Natural killer cell (primary cell): Measurements from ENCODE around the gene KCNJ6. TPM values are rescaled to one million over a fixed set of nuclear protein-coding genes. Genes with fewer than 3 reads are reported as not detected.

Experiments used
- ATAC-seq, 3 donors: fragments of 150-1000 bp in 2 of 3; fragments of 200-7000 bp in 1 of 3; cut with Tn5 transposase; 1 replicate in 1 of 3; 2 replicates in 2 of 3; pipeline ENCODE4 v1.10.0; 2021; ENCODE audit warnings: mild to moderate bottlenecking in 2 of 3, moderate library complexity in 2 of 3
- DNase-seq, 2 donors: peaks; one replicate each; pipeline versions ENCODE4 v3.0.0 to v3.0.0-alpha.2; 2013 to 2021; ENCODE audit warnings: mixed read lengths in 1 of 2
- H3K27ac ChIP-seq: one replicate; pipeline ENCODE4 v1.5.1; 2013; ENCODE audit warnings: mild to moderate bottlenecking, low read length
- H3K27me3 ChIP-seq: one replicate; pipeline ENCODE4 v1.6.1; 2013; ENCODE audit warnings: low read length; ENCODE audit not compliant: control insufficient read depth, insufficient read depth
- H3K36me3 ChIP-seq: one replicate; pipeline ENCODE4 v1.6.1; 2013; ENCODE audit warnings: low read length; ENCODE audit not compliant: control insufficient read depth, insufficient read depth
- H3K4me1 ChIP-seq: one replicate; pipeline ENCODE4 v1.6.1; 2013; ENCODE audit warnings: low read length; ENCODE audit not compliant: control insufficient read depth, insufficient read depth
- H3K4me3 ChIP-seq: one replicate; pipeline ENCODE4 v1.5.1; 2013; ENCODE audit warnings: low read length
- H3K9me3 ChIP-seq: one replicate; pipeline ENCODE4 v1.6.1; 2013; ENCODE audit warnings: low read length; ENCODE audit not compliant: control insufficient read depth, insufficient read depth
- H3K27ac Mint-ChIP-seq, 2 donors: one replicate each; pipeline ENCODE4 v1.8.0; 2022; ENCODE audit warnings: mild to moderate bottlenecking in 2 of 2, mixed read lengths in 2 of 2, moderate library complexity in 1 of 2
- H3K27me3 Mint-ChIP-seq, 2 donors: one replicate each; pipeline ENCODE4 v1.8.0; 2022; ENCODE audit warnings: low read depth in 2 of 2, mixed read lengths in 2 of 2
- H3K36me3 Mint-ChIP-seq: one replicate; pipeline ENCODE4 v1.8.0; 2022; ENCODE audit warnings: mixed read lengths
- H3K4me1 Mint-ChIP-seq, 2 donors: one replicate each; pipeline ENCODE4 v1.8.0; 2022; ENCODE audit warnings: mixed read lengths in 2 of 2
- H3K4me3 Mint-ChIP-seq: one replicate; pipeline ENCODE4 v1.8.0; 2022; ENCODE audit warnings: mild to moderate bottlenecking, moderate library complexity, mixed read lengths
- H3K9me3 Mint-ChIP-seq, 2 donors: one replicate each; pipeline ENCODE4 v1.8.0; 2022; ENCODE audit warnings: mixed read lengths in 2 of 2
- CTCF ChIP-seq: fragments of 200-600 bp; IDR thresholded peaks from one replicate; pipeline ENCODE4 v1.8.0; 2022; ENCODE audit warnings: antibody characterized with exemption
- WGBS: methylation state at CpG from one replicate; pipeline ENCODE4 v1.1.7; 2013; ENCODE audit warnings: missing lambda C conversion rate; ENCODE audit not compliant: insufficient coverage; 5-methylcytosine and 5-hydroxymethylcytosine counted together
- intact Hi-C: fragments of 100-400 bp; cut with micrococcal nuclease; formaldehyde crosslinking; loops from one replicate; pipeline ENCODE4 v1.14.2; 2022
- total RNA-seq, 4 donors: library from RNA; stranded (reverse); fragments of 120-200 nt in 1 of 4; gene quantifications; one replicate each; pipeline versions ENCODE4 v1.2.3 to v1.2.4, GENCODE V29; 2013 to 2022

KCNJ6 gene
- total RNA-seq, 3 donors from 2014 or later (not counting 1 experiment from before 2014, with no cell fraction given) = not detected

- Mint-ChIP-seq H3K4me3 (no peak overlapping the region), H3K27me3 (peaks cover 25 to 42% of the 10 kb centered on the region in 2 donors), H3K9me3 (no peaks in the 10 kb centered on the region), H3K27ac (no peak overlapping the region), H3K36me3 (no peaks in the 10 kb centered on the region), H3K4me1 (no peaks in the 10 kb centered on the region)
- WGBS = 84% methylated on average over 6 of the region's 6 CpGs
- H3K27me3 ChIP-seq = no peaks in the 10 kb centered on the region
- no peak overlapping the region for H3K4me3 ChIP-seq
- H3K27ac ChIP-seq = no peak overlapping the region
- DNase-seq (no peak), ATAC-seq (no peak)
- intact Hi-C loops = no loop called here
- H3K9me3 ChIP-seq = no peaks in the 10 kb centered on the region
- TF ChIP-seq CTCF = no peak
- H3K36me3 ChIP-seq = no peaks in the 10 kb centered on the region
- H3K4me1 ChIP-seq = no peaks in the 10 kb centered on the region
Observed at GRCh38 chr21:37626320-37626719, 289.9 kb downstream of the KCNJ6 start.

- H3K9me3 ChIP-seq = no peaks in the 10 kb centered on the region
- no peak for TF ChIP-seq CTCF
- H3K27me3 Mint-ChIP-seq = peaks cover 14 to 43% of the 10 kb centered on the region in 2 donors
Observed at GRCh38 chr21:37623689-37624088, 292.6 kb downstream of the KCNJ6 start.

GRCh38 chr21:37623183-37623582 lies 293.1 kb downstream of the KCNJ6 start:
- TF ChIP-seq CTCF = no peak
- H3K4me1 ChIP-seq = no peaks in the 10 kb centered on the region
- Mint-ChIP-seq H3K27ac (no peak overlapping the region), H3K36me3 (no peaks in the 10 kb centered on the region), H3K27me3 (peaks cover 11 to 43% of the 10 kb centered on the region in 2 donors), H3K4me1 (no peaks in the 10 kb centered on the region), H3K4me3 (no peak overlapping the region), H3K9me3 (no peaks in the 10 kb centered on the region)
- H3K4me3 ChIP-seq = no peak overlapping the region
- H3K9me3 ChIP-seq = no peaks in the 10 kb centered on the region
- no peak for ATAC-seq
- no peak overlapping the region for H3K27ac ChIP-seq
- intact Hi-C loops = no loop called here
- H3K36me3 ChIP-seq = no peaks in the 10 kb centered on the region
- DNase-seq = no peak
- 86% methylated on average over 3 of the region's 3 CpGs for WGBS
- H3K27me3 ChIP-seq = no peaks in the 10 kb centered on the region

More at GRCh38 chr21:37623689-37624088, 292.6 kb downstream of the KCNJ6 start:
- H3K4me1 Mint-ChIP-seq = no peaks in the 10 kb centered on the region
- no peak overlapping the region for H3K4me3 Mint-ChIP-seq
- H3K36me3 Mint-ChIP-seq = no peaks in the 10 kb centered on the region
- DNase-seq = no peak
- WGBS = 68% methylated on average over 2 of the region's 3 CpGs
- no peaks in the 10 kb centered on the region for H3K36me3 ChIP-seq
- intact Hi-C loops = no loop called here
- no peak overlapping the region for H3K4me3 ChIP-seq
- H3K4me1 ChIP-seq = no peaks in the 10 kb centered on the region
- H3K27ac ChIP-seq = no peak overlapping the region
- no peak for ATAC-seq
- no peaks in the 10 kb centered on the region for H3K27me3 ChIP-seq
- no peaks in the 10 kb centered on the region for H3K9me3 Mint-ChIP-seq
- no peak overlapping the region for H3K27ac Mint-ChIP-seq

- H3K27me3 Mint-ChIP-seq = peaks cover 11 to 41% of the 10 kb centered on the region in 2 donors
- ATAC-seq (no peak), DNase-seq (no peak)
- H3K36me3 Mint-ChIP-seq = no peaks in the 10 kb centered on the region
- no peaks in the 10 kb centered on the region for H3K4me1 ChIP-seq
- 88% methylated on average over 8 of the region's 8 CpGs for WGBS
- intact Hi-C loops = no loop called here
- H3K27me3 ChIP-seq = no peaks in the 10 kb centered on the region
- TF ChIP-seq CTCF = no peak
- no peak overlapping the region for H3K4me3 Mint-ChIP-seq
- no peak overlapping the region for H3K27ac Mint-ChIP-seq
- no peaks in the 10 kb centered on the region for H3K9me3 Mint-ChIP-seq
- no peaks in the 10 kb centered on the region for H3K4me1 Mint-ChIP-seq
- H3K36me3 ChIP-seq = no peaks in the 10 kb centered on the region
- no peak overlapping the region for H3K27ac ChIP-seq
- H3K9me3 ChIP-seq = no peaks in the 10 kb centered on the region
- H3K4me3 ChIP-seq = no peak overlapping the region
Observed at GRCh38 chr21:37622755-37623154, 293.5 kb downstream of the KCNJ6 start.
